Lung (tissue), 12 donors: ENCODE results near the gene GASK1A. TPM values are rescaled to one million over a fixed set of nuclear protein-coding genes. Genes with fewer than 3 reads are reported as not detected.

Experiments used
- ATAC-seq: fragments of 200-7000 bp; cut with Tn5 transposase; one replicate; pipeline ENCODE4 v1.9.1; 2020; ENCODE audit warnings: moderate number of reproducible peaks; ENCODE audit not compliant: insufficient read depth, low FRiP score
- DNase-seq, 3 donors: peaks; one replicate each; pipeline ENCODE4 v3.0.0-alpha.2; 2013 to 2017
- H3K27ac ChIP-seq, 2 donors: one replicate each; pipeline ENCODE4 v1.5.1; 2013; ENCODE audit warnings: mild to moderate bottlenecking in 2 of 2, moderate library complexity in 2 of 2, control low read depth in 1 of 2, inconsistent platforms in 1 of 2, low read depth in 1 of 2, low read length in 1 of 2
- H3K27me3 ChIP-seq, 3 donors: one replicate each; pipeline ENCODE4 v1.5.1; 2013; ENCODE audit warnings: low read length in 2 of 3; ENCODE audit not compliant: control insufficient read depth in 3 of 3, insufficient read depth in 3 of 3
- H3K36me3 ChIP-seq, 4 donors: one replicate each; pipeline ENCODE4 v1.5.1; 2013; ENCODE audit warnings: low read length in 4 of 4, mild to moderate bottlenecking in 1 of 4, moderate library complexity in 1 of 4; ENCODE audit not compliant: control insufficient read depth in 4 of 4, insufficient read depth in 4 of 4
- H3K4me1 ChIP-seq, 5 donors: one replicate each; pipeline ENCODE4 v1.5.1; 2013; ENCODE audit warnings: low read length in 5 of 5, mild to moderate bottlenecking in 2 of 5, moderate library complexity in 1 of 5; ENCODE audit not compliant: control insufficient read depth in 5 of 5, insufficient read depth in 5 of 5
- H3K4me3 ChIP-seq: one replicate; pipeline ENCODE4 v1.5.1; 2013; ENCODE audit warnings: mild to moderate bottlenecking, control low read depth, moderate library complexity
- H3K9ac ChIP-seq, 2 donors: one replicate each; pipeline ENCODE4 v1.5.1; 2013; ENCODE audit warnings: low read length in 2 of 2, control low read depth in 1 of 2; ENCODE audit not compliant: insufficient read depth in 1 of 2
- H3K9me3 ChIP-seq, 4 donors: one replicate each; pipeline ENCODE4 v1.5.1; 2013; ENCODE audit warnings: low read length in 3 of 4, mild to moderate bottlenecking in 1 of 4, moderate library complexity in 1 of 4; ENCODE audit not compliant: control insufficient read depth in 4 of 4, insufficient read depth in 3 of 4
- CTCF ChIP-seq: IDR thresholded peaks from 2 replicates; pipeline ENCODE4 v1.5.1; 2012; ENCODE audit warnings: mild to moderate bottlenecking; ENCODE audit errors: control extremely low read depth, extremely low read depth
- WGBS, 2 donors: extraction: QIAGEN DNeasy Blood & Tissue Kit; methylation state at CpG; one replicate each; pipeline ENCODE4 v1.1.7; 2013; 5-methylcytosine and 5-hydroxymethylcytosine counted together
- polyA plus RNA-seq, 2 donors: library from polyadenylated mRNA; stranded (reverse); fragments of 200-250 nt; gene quantifications; one replicate each; pipeline ENCODE4 v1.2.1, GENCODE V29; 2013
- total RNA-seq, 2 donors: library from RNA; depleted of rRNA in 1 of 2; stranded (reverse); fragments of >200 nt in 1 of 2; gene quantifications; one replicate each; pipeline ENCODE4 v1.2.1, GENCODE V29; 2014 to 2021
- donor health status: control.
- donor health status: control.
- donor health status: Bipolar disorder and iron deficiency.
- donor health status: healthy.
- donor health status: DM: yes; HTN: yes; CAD: no.

The GASK1A gene
- total and polyA plus RNA-seq, 4 donors: 1.5 to 16.1 (median 5.1) TPM

- DNase-seq (no peak), ATAC-seq (no peak)
- no peaks in the 10 kb centered on the region for H3K4me1 ChIP-seq
- no peak overlapping the region for H3K4me3 ChIP-seq
- no peaks in the 10 kb centered on the region for H3K27me3 ChIP-seq
- H3K36me3 ChIP-seq: no peaks in the 10 kb centered on the region
- 94% methylated on average over 7 of the region's 7 CpGs for WGBS, 2 donors
- no peak overlapping the region for H3K27ac ChIP-seq
- H3K9me3 ChIP-seq: peaks cover 0 to 6% (median 4%) of the 10 kb centered on the region in 4 donors
- H3K9ac ChIP-seq: no peak overlapping the region
- TF ChIP-seq CTCF: no peak
Measured at GRCh38 chr3:43055393-43055792, 76.3 kb downstream of the GASK1A start.

- DNase-seq (no peak), ATAC-seq (no peak)
- Histone ChIP-seq H3K27me3 (no peaks in the 10 kb centered on the region), H3K36me3 (no peaks in the 10 kb centered on the region), H3K9me3 (peaks cover 0 to 6% (median 2%) of the 10 kb centered on the region in 4 donors), H3K4me3 (no peak overlapping the region), H3K9ac (no peak overlapping the region), H3K4me1 (no peaks in the 10 kb centered on the region), H3K27ac (no peak overlapping the region)
- 95 to 96% methylated on average over 15 of the region's 15 CpGs for WGBS, 2 donors
- no peak for TF ChIP-seq CTCF
Measured at GRCh38 chr3:43055806-43056770, 77.0 kb downstream of the GASK1A start.

- 86 to 100% methylated on average over 1 of the region's 1 CpG for WGBS, 2 donors
- no peak overlapping the region for H3K4me3 ChIP-seq
Measured at GRCh38 chr3:43059456-43059855, 80.3 kb downstream of the GASK1A start.

More at GRCh38 chr3:43059456-43059855, 80.3 kb downstream of the GASK1A start:
- H3K9ac ChIP-seq: no peak overlapping the region
- TF ChIP-seq CTCF: no peak
- ATAC-seq (no peak), DNase-seq (no peak)
- no peaks in the 10 kb centered on the region for H3K36me3 ChIP-seq
- no peak overlapping the region for H3K27ac ChIP-seq
- H3K4me1 ChIP-seq: no peaks in the 10 kb centered on the region
- H3K27me3 ChIP-seq: no peaks in the 10 kb centered on the region
- H3K9me3 ChIP-seq: peaks cover 0 to 5% (median 0%) of the 10 kb centered on the region in 4 donors
